GM21515 (cell line): ENCODE results near the gene C1orf210.

ENCODE experiments used
- ATAC-seq: cut with Tn5 transposase; IDR thresholded peaks from one replicate; pipeline ENCODE4 v1.9.1; 2021; ENCODE audit not compliant: unreplicated experiment

Gene C1orf210

GRCh38 chr1:43275826-43276620 lies 9.4 kb downstream of the C1orf210 start:
- ATAC-seq: no peak

- ATAC-seq: no peak
Observed at GRCh38 chr1:43274804-43275180, 10.6 kb downstream of the C1orf210 start.

GRCh38 chr1:43274125-43274803 lies 11.1 kb downstream of the C1orf210 start:
- ATAC-seq: no peak

GRCh38 chr1:43273708-43274107 lies 11.7 kb downstream of the C1orf210 start:
- no peak for ATAC-seq

- no peak for ATAC-seq
Observed at GRCh38 chr1:43272576-43273571, 12.5 kb downstream of the C1orf210 start.

GRCh38 chr1:43272161-43272560 lies 13.2 kb downstream of the C1orf210 start:
- no peak for ATAC-seq

- no peak for ATAC-seq
Observed at GRCh38 chr1:43271186-43272118, 13.9 kb downstream of the C1orf210 start.

GRCh38 chr1:43270421-43271095 lies 14.8 kb downstream of the C1orf210 start:
- no peak for ATAC-seq

GRCh38 chr1:43269627-43270375 lies 15.6 kb downstream of the C1orf210 start, which contains the start of gene TMEM125:
TSS of gene TMEM125 (plus strand) at chr1:43269983. CDS start at chr1:43272723, 2,740 bp downstream.
- ATAC-seq: no peak

GRCh38 chr1:43267818-43268425 lies 17.5 kb downstream of the C1orf210 start:
- no peak for ATAC-seq

GRCh38 chr1:43267291-43267805 lies 18.0 kb downstream of the C1orf210 start:
- no peak for ATAC-seq

- no peak for ATAC-seq
Observed at GRCh38 chr1:43266881-43267280, 18.5 kb downstream of the C1orf210 start.

GRCh38 chr1:43265431-43265830 lies 19.9 kb downstream of the C1orf210 start:
- ATAC-seq: no peak

GRCh38 chr1:43258370-43258769 lies 27.0 kb downstream of the C1orf210 start:
- ATAC-seq: no peak

GRCh38 chr1:43256675-43257570 lies 28.5 kb downstream of the C1orf210 start:
- no peak for ATAC-seq

GRCh38 chr1:43255438-43256210 lies 29.8 kb downstream of the C1orf210 start:
- no peak for ATAC-seq
